Mesenchymal stem cell (in vitro differentiated cells and primary cell): Measurements from ENCODE around the gene GABRG3.

ENCODE experiments used
- DNase-seq: peaks from one replicate; pipeline ENCODE4 v3.0.0-alpha.2; 2013
- H2AFZ ChIP-seq: one replicate; pipeline ENCODE4 v1.6.1; 2013; ENCODE audit warnings: low read depth, mild to moderate bottlenecking, control low read depth, inconsistent platforms, low read length, moderate library complexity
- H2AK5ac ChIP-seq: 2 replicates; pipeline ENCODE4 v1.6.1; 2013; ENCODE audit warnings: low read length, moderate library complexity, mild to moderate bottlenecking, inconsistent platforms; ENCODE audit not compliant: severe bottlenecking
- H2BK120ac ChIP-seq: one replicate; pipeline ENCODE4 v1.6.1; 2013; ENCODE audit warnings: low read depth, mild to moderate bottlenecking, inconsistent platforms, low read length, moderate library complexity
- H2BK12ac ChIP-seq, 2 experiments: one replicate each; pipeline ENCODE4 v1.6.1; 2013; ENCODE audit warnings: inconsistent platforms in 2 of 2, low read length in 2 of 2, mild to moderate bottlenecking in 2 of 2, moderate library complexity in 2 of 2, control low read depth in 1 of 2
- H2BK15ac ChIP-seq: one replicate; pipeline ENCODE4 v1.6.1; 2013; ENCODE audit warnings: mild to moderate bottlenecking, low read depth, inconsistent platforms; ENCODE audit not compliant: poor library complexity, severe bottlenecking
- H2BK5ac ChIP-seq: 2 replicates; pipeline ENCODE4 v1.6.1; 2013; ENCODE audit warnings: low read depth, mild to moderate bottlenecking, low read length, control low read depth, inconsistent platforms; ENCODE audit not compliant: poor library complexity, severe bottlenecking
- H3K14ac ChIP-seq, 2 experiments: one replicate each; pipeline ENCODE4 v1.6.1; 2013; ENCODE audit warnings: inconsistent platforms in 2 of 2, low read length in 2 of 2, control low read depth in 1 of 2, mild to moderate bottlenecking in 1 of 2, moderate library complexity in 1 of 2
- H3K18ac ChIP-seq, 2 experiments: one replicate each; pipeline ENCODE4 v1.6.1; 2013; ENCODE audit warnings: inconsistent platforms in 2 of 2, low read length in 2 of 2, control low read depth in 1 of 2, low read depth in 1 of 2, mild to moderate bottlenecking in 1 of 2
- H3K23ac ChIP-seq, 2 experiments: one replicate each; pipeline ENCODE4 v1.6.1; 2013; ENCODE audit warnings: inconsistent platforms in 2 of 2, low read length in 2 of 2, mild to moderate bottlenecking in 2 of 2, moderate library complexity in 2 of 2, control low read depth in 1 of 2
- H3K27ac ChIP-seq: 2 replicates; pipeline ENCODE4 v1.5.1; 2013; ENCODE audit warnings: mild to moderate bottlenecking, moderate library complexity, low read length, control low read depth, inconsistent platforms; ENCODE audit not compliant: poor library complexity, severe bottlenecking
- H3K27me3 ChIP-seq, 2 experiments: 2 replicates each; pipeline versions ENCODE4 v1.6.1 to v1.7.0; 2013; ENCODE audit warnings: low read length in 2 of 2, mild to moderate bottlenecking in 2 of 2, moderate library complexity in 2 of 2, control low read depth in 1 of 2, inconsistent platforms in 1 of 2; ENCODE audit not compliant: control insufficient read depth in 1 of 2, insufficient read depth in 1 of 2
- H3K36me3 ChIP-seq, 2 experiments: 2 replicates each; pipeline versions ENCODE4 v1.6.1 to v1.7.0; 2013; ENCODE audit warnings: low read length in 2 of 2, control low read depth in 1 of 2, inconsistent platforms in 1 of 2, low read depth in 1 of 2, mild to moderate bottlenecking in 1 of 2; ENCODE audit not compliant: insufficient read depth in 2 of 2, control insufficient read depth in 1 of 2
- H3K4ac ChIP-seq, 2 experiments: one replicate each; pipeline ENCODE4 v1.6.1; 2013; ENCODE audit warnings: inconsistent platforms in 2 of 2, low read length in 2 of 2, mild to moderate bottlenecking in 2 of 2, moderate library complexity in 2 of 2, control low read depth in 1 of 2, low read depth in 1 of 2
- H3K4me1 ChIP-seq: 2 replicates; pipeline ENCODE4 v1.6.1; 2013; ENCODE audit warnings: low read depth, low read length, control low read depth; ENCODE audit not compliant: control insufficient read depth, insufficient read depth
- H3K4me2 ChIP-seq: 2 replicates; pipeline ENCODE4 v1.6.1; 2013; ENCODE audit warnings: low read length, mild to moderate bottlenecking, inconsistent platforms; ENCODE audit not compliant: poor library complexity, severe bottlenecking
- H3K4me3 ChIP-seq, 2 experiments: 2 replicates each; pipeline versions ENCODE4 v1.5.1 to v1.7.0; 2013; ENCODE audit warnings: low read length in 2 of 2, mild to moderate bottlenecking in 2 of 2, control low read depth in 1 of 2, low read depth in 1 of 2; ENCODE audit not compliant: insufficient read depth in 1 of 2
- H3K79me1 ChIP-seq: replicated peaks from 2 replicates; pipeline ENCODE4 v1.6.1; 2013; ENCODE audit warnings: mild to moderate bottlenecking, control low read depth, low read length, inconsistent platforms; ENCODE audit not compliant: poor library complexity, severe bottlenecking
- H3K9ac ChIP-seq: 2 replicates; pipeline ENCODE4 v1.7.0; 2013; ENCODE audit warnings: mild to moderate bottlenecking, low read length, moderate library complexity
- H3K9me3 ChIP-seq: 2 replicates; pipeline ENCODE4 v1.7.0; 2013; ENCODE audit warnings: mild to moderate bottlenecking, low read length; ENCODE audit not compliant: control insufficient read depth
- H4K8ac ChIP-seq: one replicate; pipeline ENCODE4 v1.6.1; 2013; ENCODE audit warnings: inconsistent platforms, mild to moderate bottlenecking, low read length, moderate library complexity
- H4K91ac ChIP-seq: one replicate; pipeline ENCODE4 v1.6.1; 2013; ENCODE audit warnings: mild to moderate bottlenecking, low read length, inconsistent platforms
- WGBS: methylation state at CpG from one replicate; pipeline ENCODE4 v1.1.7; 2013; ENCODE audit warnings: mixed read lengths; 5-methylcytosine and 5-hydroxymethylcytosine counted together

Gene GABRG3

DNA sequence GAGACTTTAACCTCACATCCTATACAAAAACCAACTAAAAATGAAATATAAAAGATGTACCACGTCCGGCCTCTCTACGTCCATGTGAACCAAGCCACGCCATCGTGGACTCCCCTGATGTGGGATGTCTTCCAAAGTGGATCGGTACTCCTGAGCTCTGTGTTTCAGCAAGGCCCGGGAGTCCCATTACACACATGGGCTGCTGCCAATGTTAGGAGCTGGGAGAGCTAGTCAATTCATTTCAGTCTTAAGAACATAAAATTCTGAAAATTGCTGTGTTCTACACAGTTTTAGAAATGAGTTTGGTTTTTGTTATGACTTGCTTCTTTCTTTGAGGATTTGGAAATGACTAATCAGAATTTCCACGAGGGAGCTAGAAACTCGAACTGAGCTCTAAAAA is 131.0 kb downstream of the GABRG3 start:
- no peak for DNase-seq
- no peaks in the 10 kb centered on the region for H3K36me3 ChIP-seq
- no peak overlapping the region for H3K27ac ChIP-seq
- no peak overlapping the region for H2AK5ac ChIP-seq
- H3K27me3 ChIP-seq = no peaks in the 10 kb centered on the region
- H3K23ac ChIP-seq = no peak overlapping the region
- no peak overlapping the region for H2BK15ac ChIP-seq
- no peaks in the 10 kb centered on the region for H3K9me3 ChIP-seq
- no peak overlapping the region for H3K4ac ChIP-seq
- no peak overlapping the region for H4K8ac ChIP-seq
- H3K14ac ChIP-seq = no peak overlapping the region
- no peak overlapping the region for H3K4me3 ChIP-seq
- H3K4me1 ChIP-seq = no peaks in the 10 kb centered on the region
- H4K91ac ChIP-seq = no peak overlapping the region
- H2BK5ac ChIP-seq = no peak overlapping the region
- no peak overlapping the region for H2BK12ac ChIP-seq
- 92% methylated on average over 6 of the region's 9 CpGs for whole genome bisulfite sequencing
- no peak overlapping the region for H2AFZ ChIP-seq
- H2BK120ac ChIP-seq = no peak overlapping the region
- H3K79me1 ChIP-seq = no peaks in the 10 kb centered on the region
- no peak overlapping the region for H3K9ac ChIP-seq
- no peak overlapping the region for H3K4me2 ChIP-seq
- no peak overlapping the region for H3K18ac ChIP-seq

DNA sequence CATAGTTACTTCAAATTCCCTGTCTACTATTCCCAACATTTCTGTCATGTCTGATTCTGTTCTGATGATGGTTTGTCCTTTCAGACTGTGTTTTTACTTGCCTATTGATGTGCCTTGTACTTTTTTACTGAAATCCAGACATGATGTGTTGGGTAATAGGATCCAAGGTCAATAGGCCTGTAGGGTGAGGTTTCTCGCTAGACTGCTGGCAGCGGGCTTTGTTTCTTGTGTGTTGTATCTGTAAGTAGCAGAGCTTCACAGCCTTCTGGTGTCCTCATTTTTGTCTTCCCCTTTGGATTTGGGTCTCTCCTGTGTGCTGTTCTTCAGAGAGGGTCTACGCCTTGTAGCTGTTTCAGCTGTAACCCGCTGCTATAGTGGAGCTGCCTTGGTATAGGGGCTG is 140.3 kb downstream of the GABRG3 start:
- Histone ChIP-seq H3K4me2 (no peak overlapping the region), H3K36me3 (no peaks in the 10 kb centered on the region), H2BK120ac (no peak overlapping the region), H4K8ac (no peak overlapping the region), H4K91ac (no peak overlapping the region), H3K14ac (no peak overlapping the region), H2BK12ac (no peak overlapping the region), H3K4me1 (no peaks in the 10 kb centered on the region), H3K4ac (no peak overlapping the region), H3K4me3 (no peak overlapping the region), H3K9me3 (no peaks in the 10 kb centered on the region), H3K18ac (no peak overlapping the region), H3K23ac (no peak overlapping the region), H3K79me1 (no peaks in the 10 kb centered on the region), H2BK15ac (no peak overlapping the region), H2AFZ (no peak overlapping the region), H2BK5ac (no peak overlapping the region), H3K9ac (no peak overlapping the region), H3K27ac (no peak overlapping the region), H3K27me3 (no peaks in the 10 kb centered on the region), H2AK5ac (no peak overlapping the region)
- no peak for DNase-seq
- WGBS = 92% methylated on average over 4 of the region's 4 CpGs

DNA sequence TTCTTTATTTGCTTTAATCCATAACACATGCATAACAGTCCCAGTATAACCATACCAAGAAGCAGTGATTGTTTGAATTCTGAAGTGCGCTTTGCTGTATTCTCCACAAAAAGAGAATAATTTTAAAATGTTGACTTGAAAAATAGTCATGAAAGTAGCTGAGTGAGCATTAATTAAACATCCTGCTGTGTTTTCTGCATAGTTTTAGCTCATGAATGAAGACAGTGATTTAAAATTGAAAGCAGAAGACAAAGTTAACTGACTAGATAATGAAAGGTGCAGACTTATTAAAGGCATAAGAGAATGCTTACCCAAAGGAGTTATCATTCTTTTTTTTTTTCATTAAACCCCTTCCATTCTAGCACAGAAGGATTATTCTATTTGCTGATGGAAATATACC is 143.5 kb downstream of the GABRG3 start:
- Histone ChIP-seq H2BK120ac (no peak overlapping the region), H4K8ac (no peak overlapping the region), H2BK5ac (no peak overlapping the region), H3K36me3 (no peaks in the 10 kb centered on the region), H3K79me1 (no peaks in the 10 kb centered on the region), H3K27me3 (no peaks in the 10 kb centered on the region), H2AFZ (no peak overlapping the region), H3K14ac (no peak overlapping the region), H3K9ac (no peak overlapping the region), H3K4me3 (no peak overlapping the region), H4K91ac (no peak overlapping the region), H3K4me2 (no peak overlapping the region), H3K23ac (no peak overlapping the region), H3K27ac (no peak overlapping the region), H2BK15ac (no peak overlapping the region), H3K9me3 (no peaks in the 10 kb centered on the region), H2BK12ac (no peak overlapping the region), H3K18ac (no peak overlapping the region), H3K4ac (no peak overlapping the region), H3K4me1 (no peaks in the 10 kb centered on the region), H2AK5ac (no peak overlapping the region)
- 93% methylated on average over 1 of the region's 1 CpG for WGBS
- no peak for DNase-seq

DNA sequence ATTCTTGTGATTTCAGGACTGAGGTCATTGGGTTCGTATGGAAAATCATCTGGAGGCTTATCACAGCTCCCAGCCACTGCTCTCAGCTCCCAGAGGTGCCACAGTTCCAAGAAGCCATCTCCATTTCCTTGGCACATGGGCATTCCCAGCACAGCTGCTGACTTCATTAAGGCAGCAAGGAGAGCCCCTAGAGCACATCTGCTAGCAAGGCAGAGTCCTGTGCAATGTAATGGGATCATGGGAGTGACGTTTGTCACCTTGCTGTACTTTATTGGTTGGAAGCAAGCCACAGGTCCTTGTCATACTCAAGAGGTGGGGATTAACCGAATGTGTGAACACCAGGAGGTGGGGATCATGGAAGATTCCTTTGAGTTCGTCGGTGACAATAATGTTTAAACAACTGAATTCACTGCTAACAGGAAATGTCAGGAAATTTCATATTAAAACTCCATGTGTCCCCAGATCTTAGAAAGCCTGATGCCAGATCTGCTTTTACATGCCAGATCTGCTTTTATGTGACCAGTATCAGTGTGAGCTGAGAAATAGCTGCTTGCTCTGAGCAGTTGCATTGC is 148.8 kb downstream of the GABRG3 start:
- Histone ChIP-seq H4K8ac (no peak overlapping the region), H3K4ac (no peak overlapping the region), H3K23ac (no peak overlapping the region), H2BK12ac (no peak overlapping the region), H3K79me1 (no peaks in the 10 kb centered on the region), H2BK120ac (no peak overlapping the region), H3K9me3 (no peaks in the 10 kb centered on the region), H3K18ac (no peak overlapping the region), H3K36me3 (no peaks in the 10 kb centered on the region), H3K27me3 (no peaks in the 10 kb centered on the region), H3K4me3 (no peak overlapping the region), H3K9ac (no peak overlapping the region), H3K14ac (no peak overlapping the region), H3K27ac (no peak overlapping the region), H4K91ac (no peak overlapping the region), H2BK5ac (no peak overlapping the region), H3K4me1 (no peaks in the 10 kb centered on the region), H2BK15ac (no peak overlapping the region), H2AFZ (no peak overlapping the region), H3K4me2 (no peak overlapping the region), H2AK5ac (no peak overlapping the region)
- no peak for DNase-seq
- WGBS = 56% methylated on average over 5 of the region's 5 CpGs
